ENCODE data around the gene KCTD16. TPM values are rescaled to one million over a fixed set of nuclear protein-coding genes. Genes with fewer than 3 reads are reported as not detected.

Gene KCTD16
- total RNA-seq, 6 donors from 2014 or later = under 0.01 to 1.7 (median 0.27) TPM

GRCh38 chr5:144503123-144503522, 332.4 kb downstream of the KCTD16 start:
- ATAC-seq (ENCODE audit: low FRiP score in 2 of 2) (no peak), DNase-seq (no peak)
- TF ChIP-seq EP300 (IDR thresholded peaks at IDR 0.05) (no peak), POLR2AphosphoS5 (IDR thresholded peaks at IDR 0.05) (no peak), POLR2A (IDR thresholded peaks at IDR 0.05) (no peak)
- TF ChIP-seq, protein P1, sequence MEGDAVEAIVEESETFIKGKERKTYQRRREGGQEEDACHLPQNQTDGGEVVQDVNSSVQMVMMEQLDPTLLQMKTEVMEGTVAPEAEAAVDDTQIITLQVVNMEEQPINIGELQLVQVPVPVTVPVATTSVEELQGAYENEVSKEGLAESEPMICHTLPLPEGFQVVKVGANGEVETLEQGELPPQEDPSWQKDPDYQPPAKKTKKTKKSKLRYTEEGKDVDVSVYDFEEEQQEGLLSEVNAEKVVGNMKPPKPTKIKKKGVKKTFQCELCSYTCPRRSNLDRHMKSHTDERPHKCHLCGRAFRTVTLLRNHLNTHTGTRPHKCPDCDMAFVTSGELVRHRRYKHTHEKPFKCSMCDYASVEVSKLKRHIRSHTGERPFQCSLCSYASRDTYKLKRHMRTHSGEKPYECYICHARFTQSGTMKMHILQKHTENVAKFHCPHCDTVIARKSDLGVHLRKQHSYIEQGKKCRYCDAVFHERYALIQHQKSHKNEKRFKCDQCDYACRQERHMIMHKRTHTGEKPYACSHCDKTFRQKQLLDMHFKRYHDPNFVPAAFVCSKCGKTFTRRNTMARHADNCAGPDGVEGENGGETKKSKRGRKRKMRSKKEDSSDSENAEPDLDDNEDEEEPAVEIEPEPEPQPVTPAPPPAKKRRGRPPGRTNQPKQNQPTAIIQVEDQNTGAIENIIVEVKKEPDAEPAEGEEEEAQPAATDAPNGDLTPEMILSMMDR (IDR thresholded peaks at IDR 0.05) = no peak
- Histone ChIP-seq H3K9me3 (no peaks in the 10 kb centered on the region), H3K36me3 (no peaks in the 10 kb centered on the region), H3K27ac (no peak overlapping the region), H3K27me3 (no peaks in the 10 kb centered on the region), H3K4me3 (no peak overlapping the region), H3K4me1 (no peaks in the 10 kb centered on the region)
- 90 to 92% methylated on average over 2 of the region's 2 CpGs for WGBS, 2 donors

- H3K27ac ChIP-seq = no peak overlapping the region
- TF ChIP-seq EP300 (IDR thresholded peaks at IDR 0.05) (no peak), POLR2A (IDR thresholded peaks at IDR 0.05) (no peak), POLR2AphosphoS5 (IDR thresholded peaks at IDR 0.05) (no peak)
- TF ChIP-seq, protein P1 (IDR thresholded peaks at IDR 0.05) = no peak
- DNase-seq = no peak
- H3K36me3 ChIP-seq = no peaks in the 10 kb centered on the region
- no peak for ATAC-seq (ENCODE audit: low FRiP score in 2 of 2)
- H3K9me3 ChIP-seq = no peaks in the 10 kb centered on the region
- WGBS, 2 donors = 42 to 46% methylated on average over 5 of the region's 5 CpGs
- no peaks in the 10 kb centered on the region for H3K4me1 ChIP-seq
- H3K4me3 ChIP-seq = no peak overlapping the region
- no peaks in the 10 kb centered on the region for H3K27me3 ChIP-seq
These were observed 334.4 kb downstream of the KCTD16 start for GRCh38 chr5:144504929-144505577.

GRCh38 chr5:144510845-144511579, 340.3 kb downstream of the KCTD16 start:
- ATAC-seq (ENCODE audit: low FRiP score in 2 of 2) = no peak
- Histone ChIP-seq H3K36me3 (no peaks in the 10 kb centered on the region), H3K27ac (peak overlapping the region in 1 of 4 donors; percentile 26), H3K4me1 (no peaks in the 10 kb centered on the region), H3K9me3 (no peaks in the 10 kb centered on the region), H3K27me3 (no peaks in the 10 kb centered on the region), H3K4me3 (no peak overlapping the region)
- TF ChIP-seq POLR2A (IDR thresholded peaks at IDR 0.05) (no peak), EP300 (IDR thresholded peaks at IDR 0.05) (no peak), POLR2AphosphoS5 (IDR thresholded peaks at IDR 0.05) (no peak)
- TF ChIP-seq, protein P1 (IDR thresholded peaks at IDR 0.05) = no peak
- WGBS, 2 donors = 33 to 44% methylated on average over 10 of the region's 10 CpGs
- DNase-seq = no peak

DNA sequence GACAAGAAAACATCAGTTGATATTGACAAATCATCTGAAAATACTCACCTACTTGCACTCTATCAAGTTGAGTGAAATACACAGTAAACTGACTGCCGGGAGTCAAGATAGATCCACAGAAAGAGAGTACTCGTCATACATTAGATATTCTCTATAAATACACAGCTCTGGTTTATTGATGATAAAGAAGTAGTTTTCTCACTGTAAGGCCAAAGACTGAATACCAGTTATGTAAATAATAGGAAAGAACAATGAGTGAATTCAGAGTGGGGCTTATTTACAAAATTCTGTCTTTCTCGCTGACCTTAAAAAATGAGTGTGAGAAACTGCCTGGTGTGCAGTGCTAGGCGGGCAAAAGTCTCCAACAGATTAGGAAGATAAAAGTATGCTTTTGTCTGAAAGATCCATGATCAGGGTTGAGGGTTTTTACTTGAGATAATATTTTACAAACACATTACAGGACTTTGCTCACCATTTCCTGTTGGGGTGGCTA, 341.0 kb downstream of the KCTD16 start:
- ATAC-seq (ENCODE audit: low FRiP score in 2 of 2) (no peak), DNase-seq (no peak)
- no peak for TF ChIP-seq EP300 (IDR thresholded peaks at IDR 0.05)
- no peak for TF ChIP-seq POLR2AphosphoS5 (IDR thresholded peaks at IDR 0.05)
- TF ChIP-seq, protein P1 (IDR thresholded peaks at IDR 0.05) = no peak
- TF ChIP-seq POLR2A (IDR thresholded peaks at IDR 0.05) = no peak

More for the DNA sequence above, 341.0 kb downstream of the KCTD16 start:
- no peaks in the 10 kb centered on the region for H3K27me3 ChIP-seq
- H3K4me1 ChIP-seq = no peaks in the 10 kb centered on the region
- H3K27ac ChIP-seq = peak overlapping the region in 1 of 4 donors; percentile 26
- H3K36me3 ChIP-seq = no peaks in the 10 kb centered on the region
- WGBS, 2 donors = 34 to 40% methylated on average over 4 of the region's 4 CpGs
- H3K4me3 ChIP-seq = no peak overlapping the region
- H3K9me3 ChIP-seq = no peaks in the 10 kb centered on the region

Measured in upper lobe of left lung (tissue), 6 donors.